OCI-LY3 (cell line): ENCODE measurements around the gene KIAA1586.

ENCODE experiments used
- H2AFZ ChIP-seq: fragments of 200-600, 300-600 bp; shearing (Covaris generic); 2 replicates; pipeline ENCODE4 v1.6.0; 2014; ENCODE audit warnings: antibody characterized with exemption, low read depth, low read length
- H3K27ac ChIP-seq: fragments of 200-600, 300-600 bp; sonication (generic); 2 replicates; pipeline ENCODE4 v1.5.1; 2014; ENCODE audit warnings: mild to moderate bottlenecking, low read length, moderate library complexity, mixed read lengths
- H3K27me3 ChIP-seq: fragments of 200-600, 300-600 bp; sonication (generic); 2 replicates; pipeline ENCODE4 v1.6.1; 2014; ENCODE audit warnings: low read depth, low read length, mixed read lengths
- H3K36me3 ChIP-seq: fragments of 200-600, 300-600 bp; sonication (generic); replicated peaks from 2 replicates; pipeline ENCODE3; 2014; ENCODE audit warnings: low read depth, low read length, mixed read lengths
- H3K4me1 ChIP-seq: fragments of 300-600, 200-600 bp; sonication (generic); 2 replicates; pipeline ENCODE4 v1.6.1; 2014; ENCODE audit warnings: low read length, mixed read lengths
- H3K4me2 ChIP-seq: fragments of 200-600, 300-600 bp; sonication (generic); 2 replicates; pipeline ENCODE4 v1.6.1; 2014; ENCODE audit warnings: low read length, mixed read lengths
- H3K4me3 ChIP-seq: fragments of 300-600, 200-600 bp; sonication (generic); 2 replicates; pipeline ENCODE4 v1.5.1; 2014; ENCODE audit warnings: antibody characterized with exemption, mild to moderate bottlenecking, low read length, moderate library complexity
- H3K79me2 ChIP-seq: fragments of 300-600, 200-600 bp; shearing (Covaris generic); 2 replicates; pipeline ENCODE4 v1.6.1; 2014; ENCODE audit warnings: mild to moderate bottlenecking, low read length, mixed read lengths
- H3K9ac ChIP-seq: fragments of 300-600, 200-600 bp; shearing (Covaris generic); 2 replicates; pipeline ENCODE4 v1.6.0; 2014; ENCODE audit warnings: mild to moderate bottlenecking, low read length, moderate library complexity
- H3K9me3 ChIP-seq: fragments of 200-600, 300-600 bp; shearing (Covaris generic); 2 replicates; pipeline ENCODE4 v1.6.1; 2014; ENCODE audit warnings: low read length, mixed read lengths; ENCODE audit not compliant: insufficient read depth
- H4K20me1 ChIP-seq: fragments of 200-600, 300-600 bp; sonication (generic); 2 replicates; pipeline ENCODE4 v1.6.1; 2016; ENCODE audit warnings: low read length, mixed read lengths; ENCODE audit not compliant: insufficient read depth
- CTCF ChIP-seq: fragments of 200-600, 300-600 bp; sonication (generic); IDR thresholded peaks from 2 replicates; pipeline ENCODE4 v1.5.1; 2014; ENCODE audit warnings: antibody characterized with exemption, low read length, low read depth
- EZH2phosphoT487 ChIP-seq: fragments of 200-600 bp; shearing (Covaris generic); IDR thresholded peaks from 2 replicates; pipeline ENCODE4 v1.6.1; 2018; ENCODE audit warnings: antibody characterized with exemption, mixed run types, low read depth

The KIAA1586 gene

GRCh38 chr6:57075092-57075491 lies 28.6 kb downstream of the KIAA1586 start:
- no peaks in the 10 kb centered on the region for H3K27me3 ChIP-seq
- H3K9ac ChIP-seq = no peak overlapping the region
- H3K36me3 ChIP-seq = peaks cover 3% of the 10 kb centered on the region
- no peak overlapping the region for H3K4me2 ChIP-seq
- no peak for TF ChIP-seq EZH2phosphoT487
- no peak for TF ChIP-seq CTCF
- H3K79me2 ChIP-seq = no peaks in the 10 kb centered on the region
- no peak overlapping the region for H3K4me3 ChIP-seq
- no peaks in the 10 kb centered on the region for H4K20me1 ChIP-seq
- H3K27ac ChIP-seq = no peak overlapping the region
- H3K9me3 ChIP-seq = no peaks in the 10 kb centered on the region
- H2AFZ ChIP-seq = no peak overlapping the region
- H3K4me1 ChIP-seq = no peaks in the 10 kb centered on the region

- no peak for TF ChIP-seq CTCF
- H3K4me2 ChIP-seq = no peak overlapping the region
- H3K79me2 ChIP-seq = no peaks in the 10 kb centered on the region
- H3K9me3 ChIP-seq = no peaks in the 10 kb centered on the region
- H2AFZ ChIP-seq = no peak overlapping the region
- no peak overlapping the region for H3K4me3 ChIP-seq
- no peaks in the 10 kb centered on the region for H4K20me1 ChIP-seq
- H3K4me1 ChIP-seq = no peaks in the 10 kb centered on the region
- H3K27me3 ChIP-seq = no peaks in the 10 kb centered on the region
- H3K27ac ChIP-seq = no peak overlapping the region
- H3K9ac ChIP-seq = no peak overlapping the region
- H3K36me3 ChIP-seq = peaks cover 9% of the 10 kb centered on the region
Observed at GRCh38 chr6:57078531-57079207, 32.2 kb downstream of the KIAA1586 start.

GRCh38 chr6:57085471-57085870 lies 39.0 kb downstream of the KIAA1586 start:
- H3K4me1 ChIP-seq = peaks cover 4% of the 10 kb centered on the region
- H2AFZ ChIP-seq = no peak overlapping the region
- H3K4me3 ChIP-seq = no peak overlapping the region
- no peaks in the 10 kb centered on the region for H3K79me2 ChIP-seq
- no peak overlapping the region for H3K27ac ChIP-seq
- H3K9ac ChIP-seq = no peak overlapping the region
- no peaks in the 10 kb centered on the region for H4K20me1 ChIP-seq
- H3K27me3 ChIP-seq = no peaks in the 10 kb centered on the region
- peaks cover 2% of the 10 kb centered on the region for H3K36me3 ChIP-seq
- no peak overlapping the region for H3K4me2 ChIP-seq
- H3K9me3 ChIP-seq = no peaks in the 10 kb centered on the region
- TF ChIP-seq EZH2phosphoT487 (no peak), CTCF (no peak)

GRCh38 chr6:57086843-57087242 lies 40.4 kb downstream of the KIAA1586 start:
- Histone ChIP-seq H3K9ac (no peak overlapping the region), H3K36me3 (peaks cover 2% of the 10 kb centered on the region), H3K9me3 (no peaks in the 10 kb centered on the region), H3K27ac (no peak overlapping the region), H3K27me3 (no peaks in the 10 kb centered on the region), H3K4me2 (no peak overlapping the region), H2AFZ (no peak overlapping the region), H4K20me1 (0 out of 2 replicates have a peak, but pooled peaks cover 4% of the 10 kb centered on the region), H3K4me3 (no peak overlapping the region), H3K79me2 (peaks cover 6% of the 10 kb centered on the region), H3K4me1 (peaks cover 9% of the 10 kb centered on the region)
- no peak for TF ChIP-seq EZH2phosphoT487
- TF ChIP-seq CTCF = no peak
